GM21360 (cell line): ENCODE results near the gene PLA2G4C.
"Not testable (repeated sequence)": the region's sequence is repeated elsewhere in the genome, so short reads cannot be mapped to it uniquely, and the experiment has no call there.

ENCODE experiments used
- ATAC-seq: cut with Tn5 transposase; IDR thresholded peaks from one replicate; pipeline ENCODE4 v1.9.1; 2021; ENCODE audit warnings: mild to moderate bottlenecking, moderate library complexity; ENCODE audit not compliant: unreplicated experiment

Gene PLA2G4C

GRCh38 chr19:48113190-48113917 lies 2.7 kb upstream of the PLA2G4C start:
- no peak for ATAC-seq

- no peak for ATAC-seq
Observed at GRCh38 chr19:48111280-48111679, 663 bp upstream of the PLA2G4C start.

GRCh38 chr19:48108997-48109782 lies 1.4 kb downstream of the PLA2G4C start:
- ATAC-seq: no peak

- ATAC-seq: no peak
Observed at GRCh38 chr19:48103922-48104321, 6.7 kb downstream of the PLA2G4C start.

- no peak for ATAC-seq
Observed at GRCh38 chr19:48102870-48103751, 7.5 kb downstream of the PLA2G4C start.

- ATAC-seq: no peak
Observed at GRCh38 chr19:48095612-48096175, 14.9 kb downstream of the PLA2G4C start.

- ATAC-seq: no peak
Observed at GRCh38 chr19:48094855-48095203, 15.8 kb downstream of the PLA2G4C start.

GRCh38 chr19:48094129-48094854 lies 16.3 kb downstream of the PLA2G4C start:
- no peak for ATAC-seq

GRCh38 chr19:48091111-48091718 lies 19.4 kb downstream of the PLA2G4C start:
- ATAC-seq: not testable (repeated sequence)

GRCh38 chr19:48090281-48090802 lies 20.3 kb downstream of the PLA2G4C start:
- ATAC-seq: no peak

GRCh38 chr19:48088991-48089390 lies 21.6 kb downstream of the PLA2G4C start:
- not testable (repeated sequence) for ATAC-seq

GRCh38 chr19:48085904-48086864 lies 24.4 kb downstream of the PLA2G4C start:
- no peak for ATAC-seq

GRCh38 chr19:48085076-48085475 lies 25.5 kb downstream of the PLA2G4C start:
- no peak for ATAC-seq

GRCh38 chr19:48081106-48081505 lies 29.5 kb downstream of the PLA2G4C start:
- no peak for ATAC-seq

GRCh38 chr19:48070177-48070769 lies 40.3 kb downstream of the PLA2G4C start:
- ATAC-seq: not testable (repeated sequence)

GRCh38 chr19:48069435-48069834 lies 41.2 kb downstream of the PLA2G4C start:
- no peak for ATAC-seq

- ATAC-seq: no peak
Observed at GRCh38 chr19:48064509-48064908, 46.1 kb downstream of the PLA2G4C start.
